ENCODE measurements around the gene GPM6B.

The GPM6B gene

DNA sequence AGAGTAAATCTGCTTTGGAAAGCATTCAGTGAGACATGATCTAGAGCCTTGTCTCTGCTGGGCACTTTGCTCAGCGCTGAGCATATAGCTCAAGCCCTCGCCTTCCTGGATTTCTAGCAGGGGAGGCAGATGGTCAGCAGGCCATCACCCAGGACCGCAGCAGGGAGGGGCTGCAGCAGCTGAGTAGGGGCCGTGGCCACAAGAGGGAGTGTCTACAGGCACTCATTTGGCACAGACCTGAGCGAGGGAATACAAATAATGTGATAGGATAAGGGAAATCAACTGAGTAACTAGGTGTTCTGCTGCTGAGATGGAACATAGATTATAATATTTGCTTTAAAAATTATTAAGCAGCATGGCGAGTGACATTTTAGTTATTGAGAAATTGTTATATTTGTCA is 52.1 kb downstream of the GPM6B start:
- DNase-seq (ENCODE audit: low read depth) = no peak
- no peak overlapping the region for H3K4me3 ChIP-seq (ENCODE audit: low read depth, low read length)
- no peak for TF ChIP-seq POLR2A (IDR thresholded peaks at IDR 0.05; ENCODE audit: extremely low read depth, insufficient read length)

- TF ChIP-seq, protein P1, sequence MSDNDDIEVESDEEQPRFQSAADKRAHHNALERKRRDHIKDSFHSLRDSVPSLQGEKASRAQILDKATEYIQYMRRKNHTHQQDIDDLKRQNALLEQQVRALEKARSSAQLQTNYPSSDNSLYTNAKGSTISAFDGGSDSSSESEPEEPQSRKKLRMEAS (IDR thresholded peaks at IDR 0.05; ENCODE audit: low read depth, low read length) = no peak
- no peak for TF ChIP-seq POLR2A (IDR thresholded peaks at IDR 0.05; ENCODE audit: extremely low read depth, insufficient read length)
- TF ChIP-seq, protein P2, sequence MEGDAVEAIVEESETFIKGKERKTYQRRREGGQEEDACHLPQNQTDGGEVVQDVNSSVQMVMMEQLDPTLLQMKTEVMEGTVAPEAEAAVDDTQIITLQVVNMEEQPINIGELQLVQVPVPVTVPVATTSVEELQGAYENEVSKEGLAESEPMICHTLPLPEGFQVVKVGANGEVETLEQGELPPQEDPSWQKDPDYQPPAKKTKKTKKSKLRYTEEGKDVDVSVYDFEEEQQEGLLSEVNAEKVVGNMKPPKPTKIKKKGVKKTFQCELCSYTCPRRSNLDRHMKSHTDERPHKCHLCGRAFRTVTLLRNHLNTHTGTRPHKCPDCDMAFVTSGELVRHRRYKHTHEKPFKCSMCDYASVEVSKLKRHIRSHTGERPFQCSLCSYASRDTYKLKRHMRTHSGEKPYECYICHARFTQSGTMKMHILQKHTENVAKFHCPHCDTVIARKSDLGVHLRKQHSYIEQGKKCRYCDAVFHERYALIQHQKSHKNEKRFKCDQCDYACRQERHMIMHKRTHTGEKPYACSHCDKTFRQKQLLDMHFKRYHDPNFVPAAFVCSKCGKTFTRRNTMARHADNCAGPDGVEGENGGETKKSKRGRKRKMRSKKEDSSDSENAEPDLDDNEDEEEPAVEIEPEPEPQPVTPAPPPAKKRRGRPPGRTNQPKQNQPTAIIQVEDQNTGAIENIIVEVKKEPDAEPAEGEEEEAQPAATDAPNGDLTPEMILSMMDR (IDR thresholded peaks at IDR 0.05; ENCODE audit: low read depth, low read length) = no peak
- no peak for TF ChIP-seq MYC (IDR thresholded peaks at IDR 0.05; ENCODE audit: low read depth, low read length)
- H3K4me3 ChIP-seq (ENCODE audit: low read depth, low read length) = no peak overlapping the region
- DNase-seq (ENCODE audit: low read depth) = peak; percentile 42
Measured at GRCh38 chrX:13764281-13764680, 52.6 kb downstream of the GPM6B start.

- no peak overlapping the region for H3K4me3 ChIP-seq (ENCODE audit: low read depth, low read length)
- no peak for DNase-seq (ENCODE audit: low read depth)
- TF ChIP-seq POLR2A (IDR thresholded peaks at IDR 0.05; ENCODE audit: extremely low read depth, insufficient read length) (no peak), MYC (IDR thresholded peaks at IDR 0.05; ENCODE audit: low read depth, low read length) (no peak)
- TF ChIP-seq, protein P1 (IDR thresholded peaks at IDR 0.05; ENCODE audit: low read depth, low read length) = no peak
- TF ChIP-seq, protein P2 (IDR thresholded peaks at IDR 0.05; ENCODE audit: low read depth, low read length) = no peak
Measured at GRCh38 chrX:13763489-13763888, 53.4 kb downstream of the GPM6B start.

DNA sequence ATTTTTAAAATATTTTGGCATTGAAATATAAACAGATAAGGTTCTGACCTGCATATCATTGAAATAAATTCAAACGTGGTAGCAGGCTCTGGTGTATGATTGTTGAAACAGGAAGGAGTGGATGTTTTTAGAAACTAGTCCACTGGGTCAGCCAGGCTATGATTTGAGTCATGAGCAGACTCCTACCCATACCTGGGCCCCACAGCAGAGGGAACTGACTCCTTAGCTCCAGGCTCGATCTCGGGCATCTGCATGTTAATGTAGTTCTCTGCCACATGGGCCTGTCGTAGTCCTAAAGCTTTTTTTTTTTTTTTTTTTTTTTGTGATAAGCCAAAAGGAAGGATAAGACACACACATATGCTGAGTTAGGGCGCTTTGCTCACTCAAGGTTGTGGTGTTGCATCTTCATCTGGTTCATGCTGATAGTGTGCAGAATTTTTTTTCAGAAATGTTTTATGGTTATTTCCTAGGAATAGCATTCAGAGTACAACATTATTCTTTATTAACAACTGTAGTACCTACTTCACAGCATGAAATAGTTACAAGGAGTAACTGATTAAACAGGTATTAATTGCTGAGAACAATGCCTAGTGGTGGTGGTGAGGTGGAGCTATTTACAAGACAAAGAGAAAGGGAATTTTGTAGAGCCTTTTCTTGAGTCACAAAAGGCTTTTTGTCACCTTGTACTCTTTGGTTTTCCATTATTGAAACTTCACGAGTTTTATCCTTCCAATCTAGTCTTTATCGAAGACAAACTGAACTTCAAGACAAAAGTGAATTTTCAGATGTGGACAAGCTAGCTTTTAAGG is 55.1 kb downstream of the GPM6B start:
- DNase-seq (ENCODE audit: low read depth) = peak; percentile 37
- TF ChIP-seq MYC (IDR thresholded peaks at IDR 0.05; ENCODE audit: low read depth, low read length) = no peak
- TF ChIP-seq, protein P1 (IDR thresholded peaks at IDR 0.05; ENCODE audit: low read depth, low read length) = no peak
- TF ChIP-seq, protein P2 (IDR thresholded peaks at IDR 0.05; ENCODE audit: low read depth, low read length) = no peak
- no peak for TF ChIP-seq POLR2A (IDR thresholded peaks at IDR 0.05; ENCODE audit: extremely low read depth, insufficient read length)
- H3K4me3 ChIP-seq (ENCODE audit: low read depth, low read length) = no peak overlapping the region

GRCh38 chrX:13760426-13760825 is 56.5 kb downstream of the GPM6B start:
- TF ChIP-seq POLR2A (IDR thresholded peaks at IDR 0.05; ENCODE audit: extremely low read depth, insufficient read length) = no peak
- no peak for TF ChIP-seq MYC (IDR thresholded peaks at IDR 0.05; ENCODE audit: low read depth, low read length)
- no peak for DNase-seq (ENCODE audit: low read depth)
- H3K4me3 ChIP-seq (ENCODE audit: low read depth, low read length) = no peak overlapping the region

DNA sequence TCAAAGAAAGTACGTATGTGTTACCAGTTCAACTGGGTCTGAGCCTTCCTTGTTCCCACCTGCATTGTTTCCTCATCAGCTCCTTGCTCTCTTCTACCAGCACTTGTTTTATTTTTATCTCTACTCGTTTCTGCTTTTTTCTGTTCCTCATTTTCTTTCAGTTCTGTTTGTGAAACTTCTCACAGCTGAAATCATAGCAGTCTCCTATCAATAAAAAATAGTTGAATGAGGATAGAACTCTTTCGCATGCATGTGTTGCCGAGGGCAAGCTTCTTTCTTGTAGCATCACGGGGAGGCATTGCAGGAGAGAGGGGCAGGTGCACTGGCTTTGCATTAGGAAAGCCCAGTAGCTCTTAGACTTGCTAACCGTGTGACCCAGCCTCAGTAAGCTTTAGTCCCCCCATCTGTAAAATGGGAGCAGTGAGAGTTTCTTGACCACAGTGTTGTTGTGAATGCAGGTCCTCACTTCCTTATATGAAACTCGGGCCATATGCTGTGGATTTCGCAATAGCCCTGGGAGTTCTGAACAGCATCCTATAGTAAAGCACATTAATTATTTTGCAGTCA is 57.7 kb downstream of the GPM6B start:
- H3K4me3 ChIP-seq (ENCODE audit: low read depth, low read length) = no peak overlapping the region
- TF ChIP-seq, protein P2 (IDR thresholded peaks at IDR 0.05; ENCODE audit: low read depth, low read length) = no peak
- TF ChIP-seq POLR2A (IDR thresholded peaks at IDR 0.05; ENCODE audit: extremely low read depth, insufficient read length) = no peak
- TF ChIP-seq MYC (IDR thresholded peaks at IDR 0.05; ENCODE audit: low read depth, low read length) = no peak
- TF ChIP-seq, protein P1 (IDR thresholded peaks at IDR 0.05; ENCODE audit: low read depth, low read length) = no peak
- DNase-seq (ENCODE audit: low read depth) = peak; percentile 79

Data from NB4 (cell line).